ENCODE results near the gene BEND5. TPM values are rescaled to one million over a fixed set of nuclear protein-coding genes. Genes with fewer than 3 reads are reported as not detected.

The BEND5 gene
- 10 to 100 TPM in 3 of 10 donors, 1 to 10 TPM in 7; 7.6 to 35.9 (median 9.2) TPM for polyA plus RNA-seq (ENCODE audit: insufficient read length in 10 of 10)
- long read RNA-seq, donor 1, partial matches to known transcripts: 0 of 4 reads
- long read RNA-seq, donor 1, other reads (novel, unspliced or antisense): 0 of 4 reads
- long read RNA-seq, donor 2: 0 reads
- long read RNA-seq, donor 3: 0 reads
- long read RNA-seq, donor 4, partial matches to known transcripts: 0 of 1 reads
- long read RNA-seq, donor 4, other reads (novel, unspliced or antisense): 0 of 1 reads
- long read RNA-seq, donor 5, partial matches to known transcripts: 0 of 3 reads
- long read RNA-seq, donor 5, other reads (novel, unspliced or antisense): 0 of 3 reads
- long read RNA-seq, donor 6, partial matches to known transcripts: 0 of 1 reads
- long read RNA-seq, donor 6, other reads (novel, unspliced or antisense): 0 of 1 reads
- long read RNA-seq, donor 7, partial matches to known transcripts: 0 of 4 reads
- long read RNA-seq, donor 7, other reads (novel, unspliced or antisense): 0 of 4 reads
- long read RNA-seq, donor 8, transcript BEND5-201 (6 exons, 1,716 nt): major isoform, 7 of 9 reads
- long read RNA-seq, donor 8, partial matches to known transcripts: 0 of 9 reads
- long read RNA-seq, donor 8, other reads (novel, unspliced or antisense): 0 of 9 reads
- long read RNA-seq, donor 9, partial matches to known transcripts: 0 of 1 reads
- long read RNA-seq, donor 9, other reads (novel, unspliced or antisense): 0 of 1 reads

GRCh38 chr1:48776393-48777218 is at the start of gene BEND5:
Gene BEND5, minus strand, starts transcription at chr1:48776891. Its CDS starts 60 bp downstream, at chr1:48776831.
- peak; percentile 79 to 94 (median 87) for DNase-seq

GRCh38 chr1:48823168-48823567 is 46.5 kb upstream of the BEND5 start:
- no peak for DNase-seq

GRCh38 chr1:48820491-48820890 is 43.8 kb upstream of the BEND5 start:
- DNase-seq: no peak

GRCh38 chr1:48817505-48818114 is 40.9 kb upstream of the BEND5 start:
- DNase-seq: peak; percentile 34 to 63 (median 38)

- DNase-seq: peak; percentile 36 to 83 (median 47)
Measured at GRCh38 chr1:48810740-48811139, 34.0 kb upstream of the BEND5 start.

- DNase-seq: no peak
Measured at GRCh38 chr1:48808496-48808895, 31.8 kb upstream of the BEND5 start.

GRCh38 chr1:48807554-48808260 is 31.0 kb upstream of the BEND5 start:
- DNase-seq: peak; percentile 46 to 89 (median 52)

- no peak for DNase-seq
Measured at GRCh38 chr1:48803474-48803873, 26.8 kb upstream of the BEND5 start.

GRCh38 chr1:48794816-48795215 is 18.1 kb upstream of the BEND5 start:
- no peak for DNase-seq

- no peak for DNase-seq
Measured at GRCh38 chr1:48793863-48794262, 17.2 kb upstream of the BEND5 start.

GRCh38 chr1:48792961-48793360 is 16.3 kb upstream of the BEND5 start:
- no peak for DNase-seq

GRCh38 chr1:48790397-48790796 is 13.7 kb upstream of the BEND5 start:
- DNase-seq: no peak

GRCh38 chr1:48789903-48790302 is 13.2 kb upstream of the BEND5 start:
- peak in 1 of 3 donors; percentile 30 for DNase-seq

GRCh38 chr1:48785869-48786268 is 9.2 kb upstream of the BEND5 start:
- DNase-seq: no peak

GRCh38 chr1:48784301-48784700 is 7.6 kb upstream of the BEND5 start:
- no peak for DNase-seq

- peak in 1 of 3 donors; percentile 62 for DNase-seq
Measured at GRCh38 chr1:48777219-48777895, 666 bp upstream of the BEND5 start.

- peak in 1 of 3 donors; percentile 60 for DNase-seq
Measured at GRCh38 chr1:48775831-48776392, 779 bp downstream of the BEND5 start.

GRCh38 chr1:48773133-48773532 is 3.6 kb downstream of the BEND5 start:
- no peak for DNase-seq

- no peak for DNase-seq
Measured at GRCh38 chr1:48772211-48772610, 4.5 kb downstream of the BEND5 start.

GRCh38 chr1:48771561-48771960 is 5.1 kb downstream of the BEND5 start:
- DNase-seq: peak; percentile 31 to 79 (median 55)
